ENCODE results near the gene PLXNA2. TPM values are rescaled to one million over a fixed set of nuclear protein-coding genes. Genes with fewer than 3 reads are reported as not detected.

The PLXNA2 gene
- total and polyA plus RNA-seq, 2 experiments from 2014 or later = 3.7 to 5.4 TPM

DNA sequence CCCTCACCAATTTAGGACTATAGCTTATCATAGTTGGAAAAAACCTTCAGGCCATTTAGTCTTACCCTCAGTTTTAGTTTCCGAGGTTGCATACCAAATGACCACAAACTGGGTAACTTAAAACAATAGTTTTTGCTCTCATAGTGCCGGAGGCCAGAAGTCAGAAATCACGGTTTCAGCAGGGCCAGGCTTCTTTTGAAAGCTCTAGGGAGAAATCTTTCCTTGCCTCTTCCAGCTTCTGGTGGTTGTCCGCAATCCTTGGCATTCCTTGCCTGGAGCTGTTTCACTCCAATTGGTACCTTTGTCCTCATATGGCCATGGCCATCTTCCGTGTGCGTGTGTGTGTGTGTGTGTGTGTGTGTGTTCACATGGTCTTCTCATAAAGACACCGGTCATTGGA lies 12.4 kb upstream of the PLXNA2 start:
- Histone ChIP-seq H3F3A (ENCODE audit: insufficient read depth) (peaks cover 21% of the 10 kb centered on the region), H3K27me3 (replicated peaks; ENCODE audit: insufficient read depth) (peaks cover 59% of the 10 kb centered on the region), H3K27ac (no peak overlapping the region), H2AFZ (no peak overlapping the region), H3K9ac (no peak overlapping the region), H3K9me3 (ENCODE audit: low read depth) (no peaks in the 10 kb centered on the region), H3K36me3 (ENCODE audit: low read depth) (no peaks in the 10 kb centered on the region), H3K4me2 (ENCODE audit: unreplicated experiment) (no peak overlapping the region), H3K79me2 (ENCODE audit: insufficient read depth) (no peaks in the 10 kb centered on the region), H3K9me2 (ENCODE audit: insufficient read depth) (no peaks in the 10 kb centered on the region), H3K4me1 (ENCODE audit: insufficient read depth) (peaks cover 14% of the 10 kb centered on the region), H3K4me3 (no peak overlapping the region), H4K20me1 (ENCODE audit: insufficient read depth) (no peaks in the 10 kb centered on the region)
- no peak for TF ChIP-seq EZH2phosphoT487 (IDR thresholded peaks at IDR 0.05; ENCODE audit: insufficient read depth, low read depth)
- WGBS, 2 experiments (ENCODE audit: low coverage in 1 of 2, low lambda C conversion rate in 2 of 2, missing lambda C conversion rate in 2 of 2) = 76 to 86% methylated on average over 7 of the region's 7 CpGs
- DNase-seq = no peak
- in situ Hi-C loops (cut with MboI) = no loop called here

DNA sequence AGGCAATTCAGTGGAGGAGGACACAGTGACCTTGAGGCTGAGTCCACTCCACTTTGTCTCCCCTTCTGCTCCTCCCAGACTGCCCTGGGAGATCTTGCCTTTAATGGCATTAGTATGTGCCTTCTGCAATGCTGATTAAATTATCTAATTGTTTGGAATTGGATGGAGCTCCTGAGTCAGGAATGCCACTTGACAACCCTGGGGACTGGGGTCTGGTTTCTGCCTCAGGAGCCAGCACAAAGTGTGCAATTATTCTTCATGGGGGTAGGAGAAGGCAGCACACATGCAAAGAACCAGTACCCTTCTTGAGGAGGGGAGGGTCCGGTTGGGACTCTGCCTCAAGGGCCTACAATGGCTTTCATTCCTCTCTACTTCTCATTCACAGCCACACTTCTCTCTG lies 11.9 kb upstream of the PLXNA2 start:
- no peak for TF ChIP-seq EZH2phosphoT487 (IDR thresholded peaks at IDR 0.05; ENCODE audit: insufficient read depth, low read depth)
- no peak for TF ChIP-seq EZH2 (IDR thresholded peaks at IDR 0.05; ENCODE audit: insufficient read depth, poor library complexity, severe bottlenecking)
- in situ Hi-C loops (cut with MboI) = no loop called here

DNA sequence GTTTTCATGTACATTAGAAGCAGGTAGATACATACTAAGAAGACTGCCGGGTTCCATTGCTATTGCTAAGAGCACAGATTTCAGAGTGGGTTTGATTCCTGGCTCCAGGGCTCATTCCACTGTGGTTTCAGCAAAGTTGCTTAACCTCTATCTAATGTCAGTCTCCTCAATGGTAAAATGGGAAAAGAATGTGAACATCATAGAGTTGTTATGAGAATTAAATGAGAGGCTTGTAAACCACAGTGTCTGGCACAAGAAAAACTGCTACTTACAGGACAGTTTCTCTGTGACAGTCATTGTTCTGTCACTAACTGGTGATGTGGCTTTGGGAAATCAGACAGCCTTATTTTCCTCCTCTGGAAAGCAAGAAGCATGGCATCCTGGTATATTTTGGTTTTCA lies 10.7 kb upstream of the PLXNA2 start:
- 19 to 29% methylated on average over 1 of the region's 1 CpG for WGBS, 2 experiments (ENCODE audit: low coverage in 1 of 2, low lambda C conversion rate in 2 of 2, missing lambda C conversion rate in 2 of 2)
- Histone ChIP-seq H3K4me1 (ENCODE audit: insufficient read depth) (peaks cover 14% of the 10 kb centered on the region), H3K27ac (no peak overlapping the region; the same call in 1 of the 2 replicates), H3K9me2 (ENCODE audit: insufficient read depth) (no peaks in the 10 kb centered on the region), H3K9ac (no peak overlapping the region), H2AFZ (no peak overlapping the region), H3K27me3 (replicated peaks; ENCODE audit: insufficient read depth) (peaks cover 50% of the 10 kb centered on the region), H3K4me3 (no peak overlapping the region), H3F3A (ENCODE audit: insufficient read depth) (peaks cover 21% of the 10 kb centered on the region), H3K36me3 (ENCODE audit: low read depth) (no peaks in the 10 kb centered on the region), H3K9me3 (ENCODE audit: low read depth) (no peaks in the 10 kb centered on the region), H3K4me2 (ENCODE audit: unreplicated experiment) (peak overlapping the region; percentile 22), H3K79me2 (ENCODE audit: insufficient read depth) (no peaks in the 10 kb centered on the region), H4K20me1 (ENCODE audit: insufficient read depth) (no peaks in the 10 kb centered on the region)
- peak; percentile 84 for DNase-seq
- TF ChIP-seq EZH2phosphoT487 (IDR thresholded peaks at IDR 0.05; ENCODE audit: insufficient read depth, low read depth) (peak; percentile 87), EZH2 (IDR thresholded peaks at IDR 0.05; ENCODE audit: insufficient read depth, poor library complexity, severe bottlenecking) (no peak)
- in situ Hi-C loops (cut with MboI) = no loop called here

More for the DNA sequence above, 11.9 kb upstream of the PLXNA2 start:
- H3K4me1 ChIP-seq (ENCODE audit: insufficient read depth) = peaks cover 14% of the 10 kb centered on the region
- no peak overlapping the region for H3K4me2 ChIP-seq (ENCODE audit: unreplicated experiment)
- WGBS, 2 experiments (ENCODE audit: low coverage in 1 of 2, low lambda C conversion rate in 2 of 2, missing lambda C conversion rate in 2 of 2) = 80 to 86% methylated on average over 1 of the region's 1 CpG
- H2AFZ ChIP-seq = no peak overlapping the region
- H3K27me3 ChIP-seq (replicated peaks; ENCODE audit: insufficient read depth) = peaks cover 61% of the 10 kb centered on the region
- peaks cover 21% of the 10 kb centered on the region for H3F3A ChIP-seq (ENCODE audit: insufficient read depth)
- no peaks in the 10 kb centered on the region for H3K36me3 ChIP-seq (ENCODE audit: low read depth)
- no peak overlapping the region for H3K9ac ChIP-seq
- no peak for DNase-seq
- H3K79me2 ChIP-seq (ENCODE audit: insufficient read depth) = no peaks in the 10 kb centered on the region
- no peaks in the 10 kb centered on the region for H4K20me1 ChIP-seq (ENCODE audit: insufficient read depth)
- H3K9me3 ChIP-seq (ENCODE audit: low read depth) = no peaks in the 10 kb centered on the region
- no peak overlapping the region for H3K27ac ChIP-seq
- no peaks in the 10 kb centered on the region for H3K9me2 ChIP-seq (ENCODE audit: insufficient read depth)
- no peak overlapping the region for H3K4me3 ChIP-seq

DNA sequence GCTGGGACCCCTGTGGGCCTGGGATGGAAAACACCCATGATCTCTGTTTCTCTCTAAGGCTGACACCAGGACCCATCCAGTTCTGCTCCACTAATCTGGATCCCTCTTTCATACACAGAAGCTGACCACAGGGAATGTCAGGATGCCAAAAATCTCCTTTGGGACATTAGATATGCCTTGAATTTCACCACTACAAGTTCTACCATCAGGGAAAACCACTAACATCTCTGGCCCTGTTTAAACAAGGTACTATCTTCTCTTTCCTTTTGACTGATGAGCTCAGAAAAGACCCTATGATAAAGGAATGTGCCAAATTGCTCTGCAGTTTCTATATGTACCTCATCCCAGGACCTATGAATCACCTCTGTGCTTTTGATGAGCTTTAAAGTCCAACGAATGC lies 10.2 kb upstream of the PLXNA2 start:
- no peak for DNase-seq
- H3K4me1 ChIP-seq (ENCODE audit: insufficient read depth) = peaks cover 14% of the 10 kb centered on the region
- H3K9ac ChIP-seq = no peak overlapping the region
- no peak for TF ChIP-seq EZH2 (IDR thresholded peaks at IDR 0.05; ENCODE audit: insufficient read depth, poor library complexity, severe bottlenecking)
- TF ChIP-seq EZH2phosphoT487 (IDR thresholded peaks at IDR 0.05; ENCODE audit: insufficient read depth, low read depth) = no peak
- WGBS, 2 experiments (ENCODE audit: low coverage in 1 of 2, low lambda C conversion rate in 2 of 2, missing lambda C conversion rate in 2 of 2) = 21 to 43% methylated on average over 1 of the region's 1 CpG
- H3K36me3 ChIP-seq (ENCODE audit: low read depth) = no peaks in the 10 kb centered on the region
- no peak overlapping the region for H3K4me3 ChIP-seq
- H3K27ac ChIP-seq = no peak overlapping the region
- in situ Hi-C loops (cut with MboI) = no loop called here
- no peaks in the 10 kb centered on the region for H4K20me1 ChIP-seq (ENCODE audit: insufficient read depth)
- H3K79me2 ChIP-seq (ENCODE audit: insufficient read depth) = no peaks in the 10 kb centered on the region
- no peak overlapping the region for H2AFZ ChIP-seq
- H3K27me3 ChIP-seq (replicated peaks; ENCODE audit: insufficient read depth) = peaks cover 46% of the 10 kb centered on the region
- peak overlapping the region; percentile 15 for H3K4me2 ChIP-seq (ENCODE audit: unreplicated experiment)
- no peaks in the 10 kb centered on the region for H3K9me3 ChIP-seq (ENCODE audit: low read depth)
- no peaks in the 10 kb centered on the region for H3K9me2 ChIP-seq (ENCODE audit: insufficient read depth)
- H3F3A ChIP-seq (ENCODE audit: insufficient read depth) = peaks cover 21% of the 10 kb centered on the region
